ENCODE results near the gene TBX4.

Gene TBX4

GRCh38 chr17:61476476-61477203, 24.4 kb downstream of the TBX4 start:
- TF ChIP-seq, protein P1, sequence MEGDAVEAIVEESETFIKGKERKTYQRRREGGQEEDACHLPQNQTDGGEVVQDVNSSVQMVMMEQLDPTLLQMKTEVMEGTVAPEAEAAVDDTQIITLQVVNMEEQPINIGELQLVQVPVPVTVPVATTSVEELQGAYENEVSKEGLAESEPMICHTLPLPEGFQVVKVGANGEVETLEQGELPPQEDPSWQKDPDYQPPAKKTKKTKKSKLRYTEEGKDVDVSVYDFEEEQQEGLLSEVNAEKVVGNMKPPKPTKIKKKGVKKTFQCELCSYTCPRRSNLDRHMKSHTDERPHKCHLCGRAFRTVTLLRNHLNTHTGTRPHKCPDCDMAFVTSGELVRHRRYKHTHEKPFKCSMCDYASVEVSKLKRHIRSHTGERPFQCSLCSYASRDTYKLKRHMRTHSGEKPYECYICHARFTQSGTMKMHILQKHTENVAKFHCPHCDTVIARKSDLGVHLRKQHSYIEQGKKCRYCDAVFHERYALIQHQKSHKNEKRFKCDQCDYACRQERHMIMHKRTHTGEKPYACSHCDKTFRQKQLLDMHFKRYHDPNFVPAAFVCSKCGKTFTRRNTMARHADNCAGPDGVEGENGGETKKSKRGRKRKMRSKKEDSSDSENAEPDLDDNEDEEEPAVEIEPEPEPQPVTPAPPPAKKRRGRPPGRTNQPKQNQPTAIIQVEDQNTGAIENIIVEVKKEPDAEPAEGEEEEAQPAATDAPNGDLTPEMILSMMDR (IDR thresholded peaks at IDR 0.05; ENCODE audit: insufficient read depth, low read length, poor library complexity, severe bottlenecking), result no peak
- no peaks in the 10 kb centered on the region for H3K27me3 ChIP-seq (replicated peaks; ENCODE audit: control insufficient read depth, insufficient read depth, low read length)
- DNase-seq (ENCODE audit: extremely low read depth, insufficient read length), result no peak
- H3K4me3 ChIP-seq (replicated peaks; ENCODE audit: low read depth, low read length), result no peak overlapping the region
- H3K36me3 ChIP-seq (ENCODE audit: control insufficient read depth, insufficient read depth, low read length), result no peaks in the 10 kb centered on the region

DNA sequence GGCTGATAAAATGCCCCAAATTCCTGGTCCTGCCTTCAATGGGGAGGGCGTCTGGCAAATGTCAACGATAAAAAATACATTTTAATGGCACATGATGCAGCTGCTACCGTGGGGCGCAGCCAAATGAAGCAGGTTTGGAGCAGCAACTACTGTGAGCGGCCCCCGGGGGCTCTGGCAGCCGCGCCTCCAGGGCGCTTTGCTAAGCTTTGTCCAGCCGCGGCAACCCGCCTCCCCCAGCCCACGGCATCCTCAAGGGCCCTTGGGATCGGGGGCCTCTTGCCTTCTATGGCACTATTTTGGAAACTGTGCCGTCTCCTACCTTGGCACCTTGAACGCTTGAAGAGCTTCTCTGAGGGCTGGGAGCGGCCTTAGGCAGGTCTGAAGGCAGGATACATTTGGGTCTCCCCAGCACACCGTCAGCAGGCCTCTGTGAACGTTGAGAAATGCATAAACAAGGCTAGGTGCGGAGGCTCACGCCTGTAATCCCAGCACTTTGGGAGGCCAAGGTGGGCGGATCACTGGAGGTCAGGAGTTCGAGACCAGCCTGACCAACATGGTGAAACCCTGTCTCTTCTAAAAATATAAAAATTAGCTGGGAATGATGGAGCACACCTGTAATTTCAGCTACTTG, 25.1 kb downstream of the TBX4 start:
- no peak for DNase-seq (ENCODE audit: extremely low read depth, insufficient read length)
- TF ChIP-seq, protein P1 (IDR thresholded peaks at IDR 0.05; ENCODE audit: insufficient read depth, low read length, poor library complexity, severe bottlenecking), result no peak
- no peaks in the 10 kb centered on the region for H3K36me3 ChIP-seq (ENCODE audit: control insufficient read depth, insufficient read depth, low read length)
- no peak overlapping the region for H3K4me3 ChIP-seq (replicated peaks; ENCODE audit: low read depth, low read length)
- H3K27me3 ChIP-seq (replicated peaks; ENCODE audit: control insufficient read depth, insufficient read depth, low read length), result no peaks in the 10 kb centered on the region

DNA sequence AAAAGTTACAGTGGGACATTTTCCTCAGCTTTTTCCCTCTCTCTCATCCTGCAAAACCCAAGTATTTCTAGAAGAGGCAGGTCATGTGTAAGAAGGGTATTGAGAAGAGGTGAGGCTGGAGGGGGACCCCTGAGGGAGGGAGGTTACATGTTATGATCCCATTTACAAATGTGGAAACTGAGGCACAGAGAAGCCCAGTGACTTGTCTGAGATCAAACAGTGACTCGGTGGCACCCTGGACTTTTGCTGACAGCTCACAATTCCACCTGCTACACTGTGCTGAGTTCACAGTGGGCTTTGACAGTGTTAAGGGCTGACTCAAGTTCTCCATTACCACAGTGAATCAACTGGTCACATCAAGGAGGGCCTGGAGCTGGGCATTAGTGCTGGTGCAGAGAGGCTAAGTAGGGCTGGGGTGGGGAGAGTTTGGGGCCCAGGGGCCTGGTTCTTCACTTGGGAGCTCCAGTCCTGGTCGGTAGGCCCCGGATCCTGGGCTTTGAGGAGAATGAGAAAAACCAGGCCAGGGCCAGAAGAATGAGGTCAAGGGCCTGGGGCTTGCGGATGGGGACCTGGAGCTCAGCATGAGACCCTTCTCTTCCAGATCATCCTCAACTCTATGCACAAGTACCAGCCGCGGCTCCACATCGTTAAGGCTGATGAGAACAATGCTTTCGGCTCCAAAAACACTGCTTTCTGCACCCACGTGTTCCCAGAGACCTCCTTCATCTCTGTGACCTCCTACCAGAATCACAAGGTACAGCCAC, 26.0 kb downstream of the TBX4 start:
- no peaks in the 10 kb centered on the region for H3K27me3 ChIP-seq (replicated peaks; ENCODE audit: control insufficient read depth, insufficient read depth, low read length)
- no peak for DNase-seq (ENCODE audit: extremely low read depth, insufficient read length)
- no peak overlapping the region for H3K4me3 ChIP-seq (replicated peaks; ENCODE audit: low read depth, low read length)
- TF ChIP-seq, protein P1 (IDR thresholded peaks at IDR 0.05; ENCODE audit: insufficient read depth, low read length, poor library complexity, severe bottlenecking), result no peak
- no peaks in the 10 kb centered on the region for H3K36me3 ChIP-seq (ENCODE audit: control insufficient read depth, insufficient read depth, low read length)

DNA sequence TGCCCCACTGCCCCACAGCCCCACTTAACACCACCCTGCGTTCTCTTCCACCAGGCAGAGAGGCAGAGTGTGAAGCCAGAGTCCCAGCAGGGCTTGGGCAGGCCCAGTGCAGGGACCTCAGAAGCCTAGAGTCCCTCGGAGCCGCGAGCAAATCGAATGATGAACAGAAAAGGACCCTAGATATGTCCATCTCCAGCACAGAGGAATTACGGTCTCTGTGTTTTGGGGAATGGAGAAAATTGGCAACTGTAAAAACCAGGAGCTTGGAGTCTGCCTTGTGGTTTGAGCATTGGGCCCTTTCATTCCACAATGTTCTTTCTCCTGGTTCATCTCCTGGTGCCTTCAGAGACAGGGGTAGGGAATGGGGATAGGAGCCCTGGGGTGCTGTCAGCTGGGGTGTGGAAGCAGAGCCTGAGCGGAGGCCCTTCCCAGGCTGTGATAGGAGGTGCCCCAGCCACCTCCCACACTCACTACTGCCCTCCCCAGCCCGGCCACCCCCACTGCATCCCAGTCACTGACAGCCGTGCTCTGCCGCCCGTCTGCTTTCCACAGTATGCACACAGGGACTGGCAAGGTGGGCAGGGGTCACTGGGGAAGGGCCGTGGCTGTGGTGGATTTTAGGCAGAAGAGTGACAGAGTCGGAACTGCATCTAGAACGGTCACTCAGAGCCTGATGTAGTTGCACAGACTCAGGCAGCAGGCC, 26.7 kb downstream of the TBX4 start:
- TF ChIP-seq, protein P1 (IDR thresholded peaks at IDR 0.05; ENCODE audit: insufficient read depth, low read length, poor library complexity, severe bottlenecking), result no peak
- Histone ChIP-seq H3K36me3 (ENCODE audit: control insufficient read depth, insufficient read depth, low read length) (no peaks in the 10 kb centered on the region), H3K4me3 (replicated peaks; ENCODE audit: low read depth, low read length) (no peak overlapping the region), H3K27me3 (replicated peaks; ENCODE audit: control insufficient read depth, insufficient read depth, low read length) (no peaks in the 10 kb centered on the region)
- DNase-seq (ENCODE audit: extremely low read depth, insufficient read length), result no peak

DNA sequence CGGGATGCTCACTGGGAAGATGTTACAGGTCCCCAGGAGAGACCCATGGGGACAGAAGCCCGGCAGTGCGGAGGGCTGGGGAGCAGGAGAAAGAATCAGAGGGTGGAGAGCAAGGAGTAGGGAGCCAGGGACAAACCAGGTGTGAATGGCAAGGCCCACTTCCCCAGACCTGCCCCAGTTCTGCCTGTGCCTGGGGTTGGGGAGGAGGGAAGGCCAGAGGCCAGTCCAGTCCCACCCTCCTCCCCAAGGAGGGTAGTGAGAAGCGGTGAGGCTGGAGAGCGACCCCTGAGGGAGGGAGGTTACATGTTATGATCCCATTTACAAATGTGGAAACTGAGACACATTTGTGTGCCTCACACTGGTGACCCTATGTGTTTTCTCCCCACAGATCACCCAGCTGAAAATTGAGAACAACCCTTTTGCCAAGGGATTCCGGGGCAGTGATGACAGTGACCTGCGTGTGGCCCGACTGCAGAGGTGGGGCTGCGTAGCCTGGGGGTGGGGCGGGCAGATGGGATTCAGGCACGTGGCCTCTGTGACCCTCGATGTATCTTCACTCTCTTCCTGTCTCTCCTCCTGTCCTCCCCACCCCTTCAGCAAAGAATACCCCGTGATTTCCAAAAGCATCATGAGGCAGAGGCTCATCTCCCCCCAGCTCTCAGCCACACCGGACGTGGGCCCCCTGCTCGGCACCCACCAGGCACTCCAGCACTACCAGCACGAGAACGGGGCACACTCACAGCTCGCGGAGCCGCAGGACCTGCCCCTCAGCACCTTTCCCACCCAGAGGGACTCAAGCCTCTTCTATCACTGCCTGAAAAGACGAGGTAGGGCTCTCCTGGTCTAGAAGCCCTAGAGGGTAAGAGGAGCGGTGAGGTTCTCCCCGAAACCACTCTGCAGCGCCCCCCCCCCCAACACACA, 27.5 kb downstream of the TBX4 start:
- DNase-seq (ENCODE audit: extremely low read depth, insufficient read length), result no peak
- Histone ChIP-seq H3K4me3 (replicated peaks; ENCODE audit: low read depth, low read length) (no peak overlapping the region), H3K27me3 (replicated peaks; ENCODE audit: control insufficient read depth, insufficient read depth, low read length) (no peaks in the 10 kb centered on the region), H3K36me3 (ENCODE audit: control insufficient read depth, insufficient read depth, low read length) (no peaks in the 10 kb centered on the region)
- TF ChIP-seq, protein P1 (IDR thresholded peaks at IDR 0.05; ENCODE audit: insufficient read depth, low read length, poor library complexity, severe bottlenecking), result no peak

All from GM06990 (cell line).